Uterus (tissue), 2 donors: ENCODE data around the gene TAS2R10.

ENCODE experiments used
- CTCF ChIP-seq, 4 experiments: fragments of 200-600 bp in 2 of 4; fragments of 450-650 bp in 2 of 4; sonication (generic) in 2 of 4; IDR thresholded peaks; one replicate each; pipeline ENCODE4 v1.5.1; 2016 to 2019; ENCODE audit warnings: antibody characterized with exemption in 4 of 4, mild to moderate bottlenecking in 2 of 4, moderate library complexity in 1 of 4
- POLR2A ChIP-seq, 2 donors: fragments of 450-650 bp; IDR thresholded peaks; one replicate each; pipeline ENCODE4 v1.6.1; 2016; ENCODE audit warnings: antibody characterized with exemption in 2 of 2, mild to moderate bottlenecking in 1 of 2, moderate library complexity in 1 of 2

GRCh38 chr12:10802587-10802986 lies 23.6 kb downstream of the TAS2R10 start, which contains the start of gene TAS2R7:
- TF ChIP-seq CTCF (IDR thresholded peaks at IDR 0.05) (no peak), POLR2A (IDR thresholded peaks at IDR 0.05) (no peak)
